BLaER1 treated with 17β-estradiol and CSF1 and Interleukin-3, amounts not matched to agents 10 nM and 100 nM (cell line): ENCODE results near the gene KIF16B.

Experiments
- H3K27ac ChIP-seq, 11 experiments: shearing (Covaris generic); formaldehyde crosslinking; 2 replicates each; pipeline ENCODE4 v1.8.1; 2022
- H3K27me3 ChIP-seq, 11 experiments: shearing (Covaris generic); formaldehyde crosslinking; 2 replicates each; pipeline ENCODE4 v1.8.1; 2022
- H3K36me3 ChIP-seq, 11 experiments: shearing (Covaris generic); formaldehyde crosslinking; 2 replicates each; pipeline ENCODE4 v1.8.1; 2022
- H3K4me1 ChIP-seq, 10 experiments: shearing (Covaris generic); formaldehyde crosslinking; 2 replicates each; pipeline ENCODE4 v1.8.1; 2022
- H3K4me2 ChIP-seq, 11 experiments: shearing (Covaris generic); formaldehyde crosslinking; 2 replicates each; pipeline ENCODE4 v1.8.1; 2022
- H3K4me3 ChIP-seq, 10 experiments: shearing (Covaris generic); formaldehyde crosslinking; 2 replicates each; pipeline ENCODE4 v1.8.1; 2022
- H3K9ac ChIP-seq, 11 experiments: shearing (Covaris generic); formaldehyde crosslinking; 2 replicates each; pipeline ENCODE4 v1.8.1; 2022
- H3K9me3 ChIP-seq, 11 experiments: shearing (Covaris generic); formaldehyde crosslinking; replicated peaks in 1 of 11; 2 replicates each; pipeline ENCODE4 v1.8.1; 2022
- H4K20me1 ChIP-seq, 11 experiments: shearing (Covaris generic); formaldehyde crosslinking; 2 replicates each; pipeline ENCODE4 v1.8.1; 2022
- Cebpa-rat ChIP-seq, 11 experiments: shearing (Covaris generic); IDR thresholded peaks; 2 replicates each; pipeline ENCODE4 v1.8.1; 2022

Gene KIF16B, protein sequence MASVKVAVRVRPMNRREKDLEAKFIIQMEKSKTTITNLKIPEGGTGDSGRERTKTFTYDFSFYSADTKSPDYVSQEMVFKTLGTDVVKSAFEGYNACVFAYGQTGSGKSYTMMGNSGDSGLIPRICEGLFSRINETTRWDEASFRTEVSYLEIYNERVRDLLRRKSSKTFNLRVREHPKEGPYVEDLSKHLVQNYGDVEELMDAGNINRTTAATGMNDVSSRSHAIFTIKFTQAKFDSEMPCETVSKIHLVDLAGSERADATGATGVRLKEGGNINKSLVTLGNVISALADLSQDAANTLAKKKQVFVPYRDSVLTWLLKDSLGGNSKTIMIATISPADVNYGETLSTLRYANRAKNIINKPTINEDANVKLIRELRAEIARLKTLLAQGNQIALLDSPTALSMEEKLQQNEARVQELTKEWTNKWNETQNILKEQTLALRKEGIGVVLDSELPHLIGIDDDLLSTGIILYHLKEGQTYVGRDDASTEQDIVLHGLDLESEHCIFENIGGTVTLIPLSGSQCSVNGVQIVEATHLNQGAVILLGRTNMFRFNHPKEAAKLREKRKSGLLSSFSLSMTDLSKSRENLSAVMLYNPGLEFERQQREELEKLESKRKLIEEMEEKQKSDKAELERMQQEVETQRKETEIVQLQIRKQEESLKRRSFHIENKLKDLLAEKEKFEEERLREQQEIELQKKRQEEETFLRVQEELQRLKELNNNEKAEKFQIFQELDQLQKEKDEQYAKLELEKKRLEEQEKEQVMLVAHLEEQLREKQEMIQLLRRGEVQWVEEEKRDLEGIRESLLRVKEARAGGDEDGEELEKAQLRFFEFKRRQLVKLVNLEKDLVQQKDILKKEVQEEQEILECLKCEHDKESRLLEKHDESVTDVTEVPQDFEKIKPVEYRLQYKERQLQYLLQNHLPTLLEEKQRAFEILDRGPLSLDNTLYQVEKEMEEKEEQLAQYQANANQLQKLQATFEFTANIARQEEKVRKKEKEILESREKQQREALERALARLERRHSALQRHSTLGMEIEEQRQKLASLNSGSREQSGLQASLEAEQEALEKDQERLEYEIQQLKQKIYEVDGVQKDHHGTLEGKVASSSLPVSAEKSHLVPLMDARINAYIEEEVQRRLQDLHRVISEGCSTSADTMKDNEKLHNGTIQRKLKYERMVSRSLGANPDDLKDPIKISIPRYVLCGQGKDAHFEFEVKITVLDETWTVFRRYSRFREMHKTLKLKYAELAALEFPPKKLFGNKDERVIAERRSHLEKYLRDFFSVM (N-terminal part only)

GRCh38 chr20:16573001-16573965 lies at the start of gene KIF16B:
TSS of gene KIF16B (minus strand) at chr20:16573448. CDS start at chr20:16573275, 173 bp downstream.
- Histone ChIP-seq H3K9me3 (no peaks in the 10 kb centered on the region), H3K36me3 (no peaks in the 10 kb centered on the region), H3K4me2 (peak within 1 kb of the TSS; percentile 85 to 95 (median 91)), H3K9ac (peak within 1 kb of the TSS; percentile 73 to 89 (median 80)), H3K27ac (peak within 1 kb of the TSS; percentile 34 to 79 (median 70); a peak in 21 of 22 replicates), H3K4me3 (peak within 1 kb of the TSS; percentile 62 to 87 (median 79)), H3K27me3 (no peaks in the 10 kb centered on the region), H4K20me1 (no peaks in the 10 kb centered on the region), H3K4me1 (peaks cover 47 to 68% (median 66%) of the 10 kb centered on the region in 10 experiments)
- TF ChIP-seq Cebpa-rat (IDR thresholded peaks at IDR 0.05): no peak

- peaks cover 0 to 1% (median 0%) of the 10 kb centered on the region in 10 experiments; a peak in 1 of 20 replicates for H3K4me1 ChIP-seq
- H3K27me3 ChIP-seq: no peaks in the 10 kb centered on the region
- H3K36me3 ChIP-seq: no peaks in the 10 kb centered on the region
- H3K4me2 ChIP-seq: no peak overlapping the region
- no peak overlapping the region for H3K9ac ChIP-seq
- H4K20me1 ChIP-seq: no peaks in the 10 kb centered on the region
- H3K27ac ChIP-seq: no peak overlapping the region
- H3K9me3 ChIP-seq: peaks cover 2 to 37% (median 26%) of the 10 kb centered on the region in 11 experiments; a peak in 20 of 22 replicates
- no peak for TF ChIP-seq Cebpa-rat (IDR thresholded peaks at IDR 0.05)
- no peak overlapping the region for H3K4me3 ChIP-seq
Observed at GRCh38 chr20:16622501-16622900, 49.3 kb upstream of the KIF16B start.

DNA sequence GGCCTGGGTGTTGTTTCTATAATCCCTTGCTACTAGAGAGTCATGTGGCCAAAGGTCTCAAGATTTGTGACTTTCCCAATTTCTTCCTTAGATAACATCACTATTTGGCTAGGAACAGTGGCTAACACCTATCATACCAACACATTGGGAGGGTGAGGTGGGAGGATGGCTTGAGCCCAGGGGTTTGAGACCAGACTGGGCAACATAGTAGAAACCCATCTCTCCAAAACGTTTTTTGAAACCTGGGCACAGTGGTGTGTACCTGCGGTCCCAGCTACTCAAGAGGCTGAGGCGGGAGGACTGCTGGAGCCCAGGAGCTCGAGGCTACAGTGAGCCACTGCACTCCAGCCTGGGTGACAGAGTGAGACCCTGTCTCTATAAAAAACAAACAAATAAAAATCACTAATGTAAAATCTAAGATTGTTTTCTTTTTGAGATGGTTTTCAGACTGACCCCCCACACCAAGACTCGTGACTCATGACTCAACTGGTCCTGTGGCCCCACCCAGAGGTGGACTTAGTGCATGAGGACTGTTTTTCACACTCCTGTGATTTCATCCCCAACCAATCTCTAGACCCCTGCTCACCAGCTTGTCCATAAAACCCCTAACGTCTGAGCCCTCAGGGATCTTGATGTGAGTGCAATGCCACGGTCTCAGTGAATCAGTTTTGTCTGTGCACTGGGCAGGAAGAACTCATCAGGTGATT lies 48.3 kb upstream of the KIF16B start:
- no peak overlapping the region for H3K27ac ChIP-seq
- peaks cover 0 to 10% (median 0%) of the 10 kb centered on the region in 10 experiments; a peak in 4 of 20 replicates for H3K4me1 ChIP-seq
- no peak overlapping the region for H3K4me3 ChIP-seq
- no peaks in the 10 kb centered on the region for H3K36me3 ChIP-seq
- no peak for TF ChIP-seq Cebpa-rat (IDR thresholded peaks at IDR 0.05)
- no peak overlapping the region for H3K9ac ChIP-seq
- H4K20me1 ChIP-seq: no peaks in the 10 kb centered on the region
- H3K27me3 ChIP-seq: no peaks in the 10 kb centered on the region
- peaks cover 7 to 45% (median 33%) of the 10 kb centered on the region in 11 experiments; a peak in 20 of 22 replicates for H3K9me3 ChIP-seq
- no peak overlapping the region for H3K4me2 ChIP-seq

DNA sequence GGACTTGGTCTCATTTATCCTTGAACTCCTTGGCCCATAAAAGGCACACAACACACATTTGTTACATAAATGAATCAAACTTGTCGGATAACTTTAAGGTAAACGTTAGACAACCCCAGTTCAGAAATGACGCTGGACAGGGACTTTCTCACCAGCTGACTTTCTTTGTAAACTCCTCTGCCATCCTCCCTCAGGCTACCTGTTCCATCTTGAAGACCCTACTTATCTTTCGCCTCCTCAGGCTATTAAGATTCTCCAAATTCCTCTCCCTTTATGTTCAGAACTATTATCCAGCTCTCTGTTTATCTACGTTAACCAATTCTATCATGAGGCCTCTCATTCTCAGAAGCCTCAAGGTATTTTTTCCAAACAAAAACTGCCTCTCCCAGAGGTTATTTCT lies 47.7 kb upstream of the KIF16B start:
- no peaks in the 10 kb centered on the region for H3K36me3 ChIP-seq
- no peaks in the 10 kb centered on the region for H4K20me1 ChIP-seq
- H3K9me3 ChIP-seq: peaks cover 7 to 50% (median 39%) of the 10 kb centered on the region in 11 experiments; a peak in 20 of 22 replicates
- no peak overlapping the region for H3K4me2 ChIP-seq
- H3K4me3 ChIP-seq: no peak overlapping the region
- H3K9ac ChIP-seq: no peak overlapping the region
- no peak for TF ChIP-seq Cebpa-rat (IDR thresholded peaks at IDR 0.05)
- H3K27ac ChIP-seq: no peak overlapping the region
- no peaks in the 10 kb centered on the region for H3K27me3 ChIP-seq
- H3K4me1 ChIP-seq: peaks cover 0 to 17% (median 0%) of the 10 kb centered on the region in 10 experiments; a peak in 4 of 20 replicates

GRCh38 chr20:16619953-16620352 lies 46.7 kb upstream of the KIF16B start:
- no peaks in the 10 kb centered on the region for H4K20me1 ChIP-seq
- no peak overlapping the region for H3K27ac ChIP-seq
- H3K4me3 ChIP-seq: no peak overlapping the region
- no peak for TF ChIP-seq Cebpa-rat (IDR thresholded peaks at IDR 0.05)
- no peak overlapping the region for H3K9ac ChIP-seq
- H3K27me3 ChIP-seq: no peaks in the 10 kb centered on the region
- peaks cover 0 to 27% (median 0%) of the 10 kb centered on the region in 10 experiments; a peak in 4 of 20 replicates for H3K4me1 ChIP-seq
- H3K36me3 ChIP-seq: no peaks in the 10 kb centered on the region
- H3K4me2 ChIP-seq: no peak overlapping the region
- H3K9me3 ChIP-seq: peaks cover 7 to 58% (median 43%) of the 10 kb centered on the region in 11 experiments; a peak in 20 of 22 replicates

DNA sequence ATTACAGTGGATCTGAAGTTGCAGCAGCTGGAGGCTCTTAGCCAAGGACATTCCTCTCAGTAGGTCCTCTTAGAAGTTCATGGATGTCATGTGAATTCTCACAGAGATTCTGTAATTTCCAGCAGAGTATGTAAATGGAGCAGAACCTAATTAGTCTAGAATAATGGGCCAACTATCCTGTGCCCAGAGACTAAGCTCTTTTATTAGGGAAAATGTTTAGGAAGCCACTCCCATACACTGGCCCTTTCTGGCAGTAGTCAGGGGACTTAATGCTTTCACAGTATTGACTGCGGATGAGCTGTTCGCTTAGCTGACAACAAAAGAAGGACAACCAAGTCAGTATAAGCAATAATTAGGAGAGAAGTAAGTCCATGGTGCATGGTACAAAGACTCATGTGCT lies 43.8 kb upstream of the KIF16B start:
- H3K27ac ChIP-seq: no peak overlapping the region
- no peaks in the 10 kb centered on the region for H4K20me1 ChIP-seq
- peaks cover 4 to 39% (median 18%) of the 10 kb centered on the region in 10 experiments; a peak in 15 of 20 replicates for H3K4me1 ChIP-seq

GRCh38 chr20:16616317-16616716 lies 43.1 kb upstream of the KIF16B start:
- peaks cover 4 to 39% (median 18%) of the 10 kb centered on the region in 10 experiments; a peak in 15 of 20 replicates for H3K4me1 ChIP-seq
- no peak overlapping the region for H3K27ac ChIP-seq
- H3K4me3 ChIP-seq: no peak overlapping the region
- H4K20me1 ChIP-seq: no peaks in the 10 kb centered on the region
- no peaks in the 10 kb centered on the region for H3K27me3 ChIP-seq
- no peaks in the 10 kb centered on the region for H3K36me3 ChIP-seq
- peak overlapping the region in 2 of 11 experiments; percentile 38 to 43; a peak in 4 of 22 replicates for H3K4me2 ChIP-seq
- TF ChIP-seq Cebpa-rat (IDR thresholded peaks at IDR 0.05): no peak
- H3K9ac ChIP-seq: no peak overlapping the region
- H3K9me3 ChIP-seq: peaks cover 7 to 42% (median 31%) of the 10 kb centered on the region in 11 experiments; a peak in 19 of 22 replicates

More for the DNA sequence above, 43.8 kb upstream of the KIF16B start:
- H3K27me3 ChIP-seq: no peaks in the 10 kb centered on the region
- no peak overlapping the region for H3K9ac ChIP-seq
- H3K9me3 ChIP-seq: peaks cover 7 to 42% (median 31%) of the 10 kb centered on the region in 11 experiments; a peak in 19 of 22 replicates
- peak overlapping the region in 2 of 11 experiments; percentile 38 to 43; a peak in 4 of 22 replicates for H3K4me2 ChIP-seq
- no peak for TF ChIP-seq Cebpa-rat (IDR thresholded peaks at IDR 0.05)
- no peaks in the 10 kb centered on the region for H3K36me3 ChIP-seq
- H3K4me3 ChIP-seq: no peak overlapping the region
